Endothelial cell of umbilical vein (primary cell): ENCODE results near the gene GLT8D1. TPM values are rescaled to one million over a fixed set of nuclear protein-coding genes. Genes with fewer than 3 reads are reported as not detected.

ENCODE experiments used
- Bru-seq: library from RNA; stranded (reverse); fragments of 400-500 nt; gene quantifications from one replicate; lab custom pipeline; 2021; lab: Mats Ljungman, UMichigan
- BruChase-seq, 2 experiments: library from RNA; stranded (reverse); fragments of 400-500 nt; gene quantifications; one replicate each; lab custom pipeline; 2021; lab: Mats Ljungman, UMichigan
- BruUV-seq: library from RNA; stranded (reverse); fragments of 400-500 nt; replicated peaks from 2 replicates; lab custom pipeline; 2021; lab: Mats Ljungman, UMichigan
- CTCF ChIA-PET: fragments of 300-600, 350-600 bp; sonication (Branson Sonifier 250); formaldehyde crosslinking; loops from one replicate; lab custom pipeline; 2021; ENCODE audit warnings: antibody characterized with exemption, inconsistent platforms; lab: Charles Lee
- POLR2A ChIA-PET: fragments of 300-600, 350-600 bp; sonication (Branson Sonifier 250); formaldehyde crosslinking; loops from one replicate; lab custom pipeline; 2021; ENCODE audit warnings: antibody characterized with exemption, inconsistent platforms; lab: Charles Lee
- DNase-seq: peaks from one replicate; pipeline ENCODE4 v3.0.0-alpha.2; 2011; ENCODE audit warnings: low read depth, low spot score
- FAIRE-seq: peaks from 2 replicates; lab custom pipeline; 2011; peaks lifted over from hg19 to GRCh38; lab: Jason Lieb, UNC
- H2AFZ ChIP-seq: 2 replicates; pipeline ENCODE4 v1.6.0; 2012; ENCODE audit warnings: low read depth, low read length, control low read depth, inconsistent platforms
- H3K27ac ChIP-seq: 2 replicates; pipeline ENCODE4 v1.5.1; 2011; ENCODE audit warnings: low read depth, mild to moderate bottlenecking, control low read depth, low read length, moderate library complexity; ENCODE audit not compliant: insufficient read depth
- H3K27me3 ChIP-seq, 2 experiments: 2 replicates each; pipeline versions ENCODE4 v1.6.0 to v1.6.1; 2011; ENCODE audit warnings: low read length in 2 of 2, mixed read lengths in 1 of 2; ENCODE audit not compliant: control insufficient read depth in 2 of 2, insufficient read depth in 2 of 2
- H3K36me3 ChIP-seq, 2 experiments: 2 replicates in 1 of 2; 3 replicates in 1 of 2; pipeline ENCODE4 v1.5.1; 2011; ENCODE audit warnings: low read length in 2 of 2, mild to moderate bottlenecking in 1 of 2, moderate library complexity in 1 of 2; ENCODE audit not compliant: control insufficient read depth in 2 of 2, insufficient read depth in 2 of 2; ENCODE audit errors: extremely low read depth in 1 of 2
- H3K4me1 ChIP-seq: 3 replicates; pipeline ENCODE4 v1.5.1; 2011; ENCODE audit warnings: mild to moderate bottlenecking, low read length; ENCODE audit not compliant: control insufficient read depth, insufficient read depth; ENCODE audit errors: extremely low read depth
- H3K4me2 ChIP-seq: 2 replicates; pipeline ENCODE4 v1.6.1; 2011; ENCODE audit warnings: low read length, control low read depth, mixed read lengths; ENCODE audit not compliant: insufficient read depth
- H3K4me3 ChIP-seq, 3 experiments: fragments of 200-600 bp in 1 of 3; sonication (generic), shearing (Covaris generic) in 1 of 3; replicated peaks in 1 of 3; 2 replicates each; pipeline ENCODE4 v1.5.1; 2011 to 2016; ENCODE audit warnings: control low read depth in 3 of 3, low read length in 3 of 3, mild to moderate bottlenecking in 2 of 3, inconsistent platforms in 1 of 3, low read depth in 1 of 3, moderate library complexity in 1 of 3; ENCODE audit not compliant: insufficient read depth in 1 of 3
- H3K79me2 ChIP-seq: 2 replicates; pipeline ENCODE4 v1.6.0; 2012; ENCODE audit warnings: low read length, inconsistent platforms; ENCODE audit not compliant: control insufficient read depth, insufficient read depth
- H3K9ac ChIP-seq: replicated peaks from 2 replicates; pipeline ENCODE3; 2011; ENCODE audit warnings: low read length, control low read depth; ENCODE audit not compliant: insufficient read depth; ENCODE audit errors: extremely low read depth
- H3K9me1 ChIP-seq: replicated peaks from 3 replicates; pipeline ENCODE4 v1.6.0; 2011; ENCODE audit warnings: mild to moderate bottlenecking, low read length; ENCODE audit not compliant: control insufficient read depth, insufficient read depth; ENCODE audit errors: extremely low read depth
- H3K9me3 ChIP-seq: replicated peaks from 2 replicates; pipeline ENCODE4 v1.5.1; 2012; ENCODE audit warnings: low read length, inconsistent platforms; ENCODE audit not compliant: control insufficient read depth, insufficient read depth
- H4K20me1 ChIP-seq: replicated peaks from 2 replicates; pipeline ENCODE3; 2011; ENCODE audit warnings: mild to moderate bottlenecking, low read length; ENCODE audit not compliant: control insufficient read depth, insufficient read depth; ENCODE audit errors: extremely low read depth
- FOS ChIP-seq: IDR thresholded peaks from 2 replicates; pipeline ENCODE4 v1.6.1; 2011; ENCODE audit warnings: mild to moderate bottlenecking, low read length, moderate library complexity, borderline replicate concordance; ENCODE audit not compliant: insufficient read depth
- JUN ChIP-seq: IDR thresholded peaks from 2 replicates; pipeline ENCODE4 v1.6.1; 2011; ENCODE audit warnings: borderline replicate concordance, low read depth; ENCODE audit not compliant: insufficient read length, insufficient read depth
- POLR2A ChIP-seq: IDR thresholded peaks from 2 replicates; pipeline ENCODE4 v1.6.1; 2012; ENCODE audit warnings: low read depth, mild to moderate bottlenecking, control low read depth, low read length
- POLR2AphosphoS5 ChIP-seq: IDR thresholded peaks from 2 replicates; pipeline ENCODE4 v1.6.1; 2012; ENCODE audit warnings: low read depth, mild to moderate bottlenecking, control low read depth, low read length, moderate library complexity; ENCODE audit not compliant: insufficient read depth
- dilution Hi-C: fragments of 300-500 bp; cut with MboI; formaldehyde crosslinking; loops from one replicate; pipeline ENCODE4 v1.15.0; 2019; ENCODE audit warnings: low sequenced_read_pairs; ENCODE audit not compliant: extremely low pct_ligation_motif_present
- intact Hi-C: fragments of 100-400 bp; cut with micrococcal nuclease; formaldehyde crosslinking; loops from one replicate; pipeline ENCODE4 v1.10.0; 2022
- long read RNA-seq: library from polyadenylated mRNA; stranded (forward); transcript quantifications from one replicate; pipeline ENCODE4 v2.0.0, GENCODE V29; 2021
- polyA minus RNA-seq, 3 experiments: library from RNA; depleted of rRNA, polyadenylated mRNA; stranded (reverse); fragments of >200 nt; gene quantifications; 1 replicate in 1 of 3; 2 replicates in 2 of 3; pipeline ENCODE4 v1.2.3, GENCODE V29; 2011
- polyA plus RNA-seq, 4 experiments: library from polyadenylated mRNA; depleted of rRNA in 3 of 4; stranded (reverse) in 3 of 4; unstranded in 1 of 4; fragments of >200 nt; gene quantifications; 2 replicates each; pipeline versions ENCODE4 v1.2.1 to v1.2.3, GENCODE V29; 2011 to 2012; ENCODE audit warnings: missing spikeins in 1 of 4
- total RNA-seq: library from RNA; stranded (reverse); gene quantifications from 2 replicates; pipeline ENCODE4 v1.2.3, GENCODE V29; 2021
- TF ChIP-seq, protein P1 (sequence below): IDR thresholded peaks from 2 replicates; pipeline ENCODE4 v1.6.1; 2011; ENCODE audit not compliant: insufficient read depth, insufficient read length

Gene GLT8D1
- 69.9 and 73.5 TPM in 2 replicates for total RNA-seq
- polyA plus RNA-seq: 61.8 and 63.7 TPM in 2 replicates
- polyA plus RNA-seq (2011; cell fraction: cytosol; rRNA removed): 106 and 121 TPM in 2 replicates
- polyA plus RNA-seq (2011; cell fraction: nucleus; rRNA removed): 97.7 and 101 TPM in 2 replicates
- polyA plus RNA-seq (2012): 74.2 and 88.5 TPM in 2 replicates
- 62.0 and 81.6 TPM in 2 replicates for polyA minus RNA-seq
- 21.3 TPM for polyA minus RNA-seq (2011; cell fraction: cytosol; rRNA and poly(A)+ RNA removed)
- 22.2 and 30.9 TPM in 2 replicates for polyA minus RNA-seq (2011; cell fraction: nucleus; rRNA and poly(A)+ RNA removed)
- Bru-seq, nascent RNA: percentile 72 among the genes with signal in this experiment
- BruChase-seq, experiment 1, labeled RNA remaining after a 6-hour chase: percentile 83 among the genes with signal in this experiment
- BruChase-seq, experiment 2, labeled RNA remaining after a 2-hour chase: percentile 83 among the genes with signal in this experiment
- long read RNA-seq, transcript GLT8D1-201 (10 exons, 1,849 nt): major isoform, 46 of 115 reads
- long read RNA-seq, partial matches to known transcripts: 4 of 115 reads
- long read RNA-seq, other reads (novel, unspliced or antisense): 65 of 115 reads

DNA sequence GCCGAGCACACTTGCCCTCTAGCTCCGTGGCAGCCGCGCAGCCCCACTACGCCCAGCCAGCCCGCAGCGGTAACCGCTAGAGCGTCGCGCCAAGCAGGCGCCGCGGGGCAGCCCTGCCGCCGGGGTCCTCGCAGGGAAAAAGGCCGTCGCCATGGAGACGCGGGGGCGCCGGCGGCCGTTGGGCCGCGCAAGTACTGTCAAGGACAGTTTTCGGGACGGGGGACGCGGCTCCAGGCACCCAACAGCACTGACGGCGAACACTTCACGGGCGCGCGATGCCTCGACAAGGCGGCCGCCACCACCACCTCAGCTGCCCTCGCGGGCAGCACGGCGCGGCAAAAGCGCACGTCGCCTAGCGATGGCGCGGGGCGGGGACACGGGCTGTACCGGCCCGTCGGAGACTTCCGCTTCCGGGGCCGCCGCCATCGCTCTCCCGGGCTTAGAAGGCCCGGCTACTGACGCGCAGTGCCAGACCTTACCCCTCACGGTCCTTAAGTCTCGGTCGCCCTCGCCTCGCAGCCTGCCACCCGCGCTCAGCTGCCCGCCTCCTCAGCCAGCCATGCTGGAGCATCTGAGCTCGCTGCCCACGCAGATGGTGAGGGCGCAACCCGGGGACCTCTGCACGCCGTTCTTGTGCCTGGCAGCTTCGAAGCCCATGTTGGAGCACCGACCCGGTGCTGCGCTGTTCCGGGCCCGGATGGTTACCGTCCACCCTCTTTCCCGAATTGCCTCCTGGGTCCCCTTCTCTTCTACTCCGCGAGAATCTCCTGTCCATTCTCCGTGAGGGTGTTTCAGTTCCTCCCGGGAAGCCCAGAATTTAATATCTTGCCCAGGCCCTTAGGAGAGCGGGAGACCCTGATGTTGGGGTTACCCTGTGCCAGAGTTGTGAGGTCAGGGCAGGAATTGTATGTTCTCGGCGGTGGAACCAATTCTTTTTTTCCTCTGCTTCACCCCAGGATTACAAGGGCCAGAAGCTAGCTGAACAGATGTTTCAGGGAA is at the start of gene GLT8D1, which contains the start of gene SPCS1:
GLT8D1 (minus strand) TSS at position 104 of the 999 bp plus-strand sequence. CDS start 5,331 bp downstream, outside the sequence.
SPCS1 (plus strand) TSS at position 419 of the 999 bp plus-strand sequence; CDS start at position 560, 141 bp downstream.
- Histone ChIP-seq H3K4me1 (peaks cover 17% of the 10 kb centered on the region), H3K9me3 (no peaks in the 10 kb centered on the region), H3K27me3 (no peaks in the 10 kb centered on the region), H3K27ac (peak within 1 kb of the TSS; percentile 57), H3K9ac (peak within 1 kb of the TSS; percentile 90), H3K36me3 (peaks cover 0 to 10% of the 10 kb centered on the region in 2 experiments), H4K20me1 (no peaks in the 10 kb centered on the region), H3K4me3 (peak within 1 kb of the TSS; percentile 62 to 94 (median 92)), H2AFZ (peak within 1 kb of the TSS; percentile 100), H3K4me2 (peak within 1 kb of the TSS; percentile 89), H3K9me1 (no peaks in the 10 kb centered on the region), H3K79me2 (peaks cover 44% of the 10 kb centered on the region)
- dilution Hi-C loops (no loop called here), intact Hi-C loops (loop anchor here (2.0 kb wide), 1 partner anchor 19 kb away; the partner anchor contains the start of gene GNL3)
- TSS peak; percentile 52 for BruUV-seq
- ChIA-PET POLR2A (interaction anchor here (0.6 to 1.2 kb wide), 2 partner anchors 10 to 35 kb away, joined by 3 to 4 read pairs; no protein-coding TSS in a partner anchor), CTCF (interaction anchor here (1.2 to 1.6 kb wide), 2 partner anchors 13 to 229 kb away, joined by 3 to 5 read pairs; no protein-coding TSS in a partner anchor)
- TF ChIP-seq POLR2A (peak; percentile 83), JUN (no peak), POLR2AphosphoS5 (peak; percentile 81), FOS (no peak)
- TF ChIP-seq, protein P1, sequence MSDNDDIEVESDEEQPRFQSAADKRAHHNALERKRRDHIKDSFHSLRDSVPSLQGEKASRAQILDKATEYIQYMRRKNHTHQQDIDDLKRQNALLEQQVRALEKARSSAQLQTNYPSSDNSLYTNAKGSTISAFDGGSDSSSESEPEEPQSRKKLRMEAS: peak; percentile 56
- FAIRE-seq (peak; percentile 85), DNase-seq (peak; percentile 90)
